ENCODE data around the gene SLC25A31. TPM values are rescaled to one million over a fixed set of nuclear protein-coding genes. Genes with fewer than 3 reads are reported as not detected.
A peak's percentile ranks its signal among the peaks of the same experiment; 100 is the strongest.

SLC25A31 gene
- total RNA-seq, 4 donors from 2014 or later, result not detected

GRCh38 chr4:127782275-127783025, 52.2 kb downstream of the SLC25A31 start, which contains the start of gene HSPA4L:
Gene HSPA4L (plus strand): TSS chr4:127782322. CDS start chr4:127782551, 229 bp downstream.
- DNase-seq, result peak in 1 of 3 donors; percentile 55
- peak within 1 kb of the TSS; percentile 39 to 76 (median 62) for H3K4me3 ChIP-seq
- TF ChIP-seq POLR2A (IDR thresholded peaks at IDR 0.05) (peak; percentile 34 to 64), CTCF (IDR thresholded peaks at IDR 0.05) (peak in 4 of 6 experiments; percentile 5 to 57 (median 48))
- no peaks in the 10 kb centered on the region for H3K27me3 ChIP-seq
- peak within 1 kb of the TSS; percentile 26 to 71 (median 60) for H3K27ac ChIP-seq
- no peaks in the 10 kb centered on the region for H3K36me3 ChIP-seq
- H3K9me3 ChIP-seq, result no peaks in the 10 kb centered on the region
- H3K4me1 ChIP-seq, result peaks cover 0 to 12% (median 2%) of the 10 kb centered on the region in 4 donors

GRCh38 chr4:127783026-127783769, 53.0 kb downstream of the SLC25A31 start:
- no peak for TF ChIP-seq CTCF (IDR thresholded peaks at IDR 0.05)
- no peak for TF ChIP-seq POLR2A (IDR thresholded peaks at IDR 0.05)
- Histone ChIP-seq H3K4me3 (peak overlapping the region; percentile 39 to 76 (median 62)), H3K36me3 (no peaks in the 10 kb centered on the region), H3K27me3 (no peaks in the 10 kb centered on the region), H3K4me1 (peaks cover 0 to 12% (median 2%) of the 10 kb centered on the region in 4 donors), H3K9me3 (no peaks in the 10 kb centered on the region), H3K27ac (peak overlapping the region in 1 of 4 donors; percentile 71)
- DNase-seq, result peak in 2 of 3 donors; percentile 56 to 70

GRCh38 chr4:127783955-127784770, 54.0 kb downstream of the SLC25A31 start:
- Histone ChIP-seq H3K27ac (no peak overlapping the region), H3K9me3 (no peaks in the 10 kb centered on the region), H3K4me3 (no peak overlapping the region)

GRCh38 chr4:127788517-127788916, 58.3 kb downstream of the SLC25A31 start:
- no peak for DNase-seq
- Histone ChIP-seq H3K36me3 (no peaks in the 10 kb centered on the region), H3K4me3 (no peak overlapping the region), H3K9me3 (no peaks in the 10 kb centered on the region), H3K4me1 (no peaks in the 10 kb centered on the region), H3K27me3 (no peaks in the 10 kb centered on the region), H3K27ac (no peak overlapping the region)
- TF ChIP-seq CTCF (IDR thresholded peaks at IDR 0.05) (no peak), POLR2A (IDR thresholded peaks at IDR 0.05) (no peak)

More at GRCh38 chr4:127783955-127784770, 54.0 kb downstream of the SLC25A31 start:
- no peaks in the 10 kb centered on the region for H3K27me3 ChIP-seq
- no peaks in the 10 kb centered on the region for H3K36me3 ChIP-seq
- DNase-seq, result no peak
- peaks cover 0 to 12% (median 2%) of the 10 kb centered on the region in 4 donors for H3K4me1 ChIP-seq
- TF ChIP-seq POLR2A (IDR thresholded peaks at IDR 0.05) (no peak), CTCF (IDR thresholded peaks at IDR 0.05) (no peak)

GRCh38 chr4:127791391-127791790, 61.2 kb downstream of the SLC25A31 start:
- TF ChIP-seq POLR2A (IDR thresholded peaks at IDR 0.05) (no peak), CTCF (IDR thresholded peaks at IDR 0.05) (no peak)
- no peaks in the 10 kb centered on the region for H3K4me1 ChIP-seq
- DNase-seq, result no peak
- H3K4me3 ChIP-seq, result no peak overlapping the region
- H3K27ac ChIP-seq, result no peak overlapping the region
- no peaks in the 10 kb centered on the region for H3K27me3 ChIP-seq
- no peaks in the 10 kb centered on the region for H3K36me3 ChIP-seq
- no peaks in the 10 kb centered on the region for H3K9me3 ChIP-seq
